HG02571 (cell line): Measurements from ENCODE around the gene NDUFB4.
A peak's percentile ranks its signal among the peaks of the same experiment; 100 is the strongest.

Source experiments
- ATAC-seq: cut with Tn5 transposase; IDR thresholded peaks from one replicate; pipeline ENCODE4 v1.9.1; 2021; ENCODE audit warnings: mild to moderate bottlenecking, moderate library complexity; ENCODE audit not compliant: unreplicated experiment

The NDUFB4 gene

GRCh38 chr3:120596116-120596852 lies at the start of gene NDUFB4:
Gene NDUFB4 (plus strand): TSS chr3:120596336. CDS start chr3:120596360, 24 bp downstream.
- ATAC-seq, result peak; percentile 94

- no peak for ATAC-seq
These were observed 45.6 kb upstream of the NDUFB4 start for GRCh38 chr3:120550546-120550945.

GRCh38 chr3:120552184-120553172 lies 43.7 kb upstream of the NDUFB4 start:
- no peak for ATAC-seq

GRCh38 chr3:120554812-120555606 lies 41.1 kb upstream of the NDUFB4 start:
- no peak for ATAC-seq

- no peak for ATAC-seq
These were observed 40.3 kb upstream of the NDUFB4 start for GRCh38 chr3:120555657-120556509.

GRCh38 chr3:120557115-120557514 lies 39.0 kb upstream of the NDUFB4 start:
- ATAC-seq, result no peak

GRCh38 chr3:120558771-120559241 lies 37.3 kb upstream of the NDUFB4 start:
- ATAC-seq, result peak; percentile 86

GRCh38 chr3:120559242-120560061 lies 36.7 kb upstream of the NDUFB4 start:
- ATAC-seq, result peak; percentile 22

GRCh38 chr3:120560304-120561250 lies 35.6 kb upstream of the NDUFB4 start:
- ATAC-seq, result no peak

GRCh38 chr3:120561251-120562045 lies 34.7 kb upstream of the NDUFB4 start:
- ATAC-seq, result peak; percentile 47

- ATAC-seq, result no peak
These were observed 32.6 kb upstream of the NDUFB4 start for GRCh38 chr3:120563356-120564022.

GRCh38 chr3:120566243-120566975 lies 29.7 kb upstream of the NDUFB4 start:
- ATAC-seq, result no peak

GRCh38 chr3:120567370-120568201 lies 28.6 kb upstream of the NDUFB4 start:
- no peak for ATAC-seq

- ATAC-seq, result no peak
These were observed 28.0 kb upstream of the NDUFB4 start for GRCh38 chr3:120568202-120568531.

- ATAC-seq, result no peak
These were observed 27.5 kb upstream of the NDUFB4 start for GRCh38 chr3:120568598-120568997.
